NCI-H2029 (cell line): ENCODE measurements around the gene RAB27A.
"Not testable (repeated sequence)": the region's sequence is repeated elsewhere in the genome, so short reads cannot be mapped to it uniquely, and the experiment has no call there.

Experiments used
- DNase-seq: peaks from one replicate; lab custom pipeline; 2025; lab: John Stamatoyannopoulos, UW

RAB27A gene

DNA sequence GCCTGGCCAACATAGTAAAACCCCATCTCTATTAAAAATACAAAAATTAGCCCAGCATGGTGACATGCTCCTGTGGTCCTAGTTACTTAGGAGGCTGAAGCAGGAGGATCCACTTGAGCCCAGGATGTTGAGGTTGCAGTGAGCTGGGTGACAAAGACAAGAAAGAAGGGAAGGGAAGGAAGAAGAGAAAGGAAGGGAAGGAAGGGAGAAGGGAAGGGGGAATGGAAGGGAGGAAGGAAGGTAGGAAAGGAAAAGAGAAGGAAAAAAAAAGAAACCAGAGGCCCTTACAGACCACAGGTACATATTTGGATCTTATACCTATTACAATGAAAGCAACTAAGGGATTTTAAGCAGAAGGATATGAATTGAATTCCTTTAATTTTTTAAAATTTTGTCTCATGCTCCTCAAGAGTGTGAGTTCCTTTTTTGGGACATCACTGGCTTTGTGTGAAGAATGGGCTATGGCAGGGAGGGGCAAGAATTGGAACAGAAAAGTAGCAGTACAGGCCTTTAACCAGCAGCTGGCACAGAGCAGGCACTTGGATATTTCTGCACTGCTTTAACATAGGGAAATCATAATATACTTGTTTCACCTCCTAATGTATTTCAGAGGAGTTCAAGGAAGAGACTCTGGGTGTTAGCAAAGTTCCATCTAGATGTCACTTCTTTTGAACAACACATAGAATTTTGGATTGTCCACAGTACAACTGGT lies 7.9 kb downstream of the RAB27A start:
- no peak for DNase-seq

GRCh38 chr15:55280589-55280988 lies 9.0 kb downstream of the RAB27A start:
- not testable (repeated sequence) for DNase-seq

DNA sequence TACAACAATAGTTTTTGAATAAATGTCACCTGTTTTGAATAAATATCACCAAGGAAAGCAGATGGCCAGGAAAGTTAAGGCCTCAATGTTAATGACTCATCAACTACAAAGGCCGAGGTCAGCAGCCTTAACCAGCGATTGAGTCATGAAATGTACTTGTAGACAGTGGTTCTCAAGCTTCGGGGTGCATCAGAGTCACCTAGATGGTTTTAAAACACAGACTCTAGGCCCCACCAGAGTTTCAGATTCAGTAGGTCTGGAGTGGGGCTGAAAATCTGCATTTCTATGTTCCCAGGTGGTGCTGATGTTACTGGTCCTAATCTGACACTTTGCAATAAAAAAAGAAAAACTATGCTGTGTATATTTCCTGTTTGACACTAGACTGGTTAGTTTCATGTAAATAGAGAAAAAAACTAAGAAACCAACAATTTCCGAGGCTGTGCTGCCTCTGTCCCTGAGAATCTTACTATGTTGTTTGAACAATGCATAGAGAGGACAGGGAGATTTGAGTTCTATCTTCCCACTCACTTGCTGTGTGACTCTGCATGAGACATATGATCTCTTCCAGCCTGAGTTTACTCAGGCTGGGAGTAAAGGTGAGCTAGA lies 9.8 kb downstream of the RAB27A start:
- DNase-seq: no peak

DNA sequence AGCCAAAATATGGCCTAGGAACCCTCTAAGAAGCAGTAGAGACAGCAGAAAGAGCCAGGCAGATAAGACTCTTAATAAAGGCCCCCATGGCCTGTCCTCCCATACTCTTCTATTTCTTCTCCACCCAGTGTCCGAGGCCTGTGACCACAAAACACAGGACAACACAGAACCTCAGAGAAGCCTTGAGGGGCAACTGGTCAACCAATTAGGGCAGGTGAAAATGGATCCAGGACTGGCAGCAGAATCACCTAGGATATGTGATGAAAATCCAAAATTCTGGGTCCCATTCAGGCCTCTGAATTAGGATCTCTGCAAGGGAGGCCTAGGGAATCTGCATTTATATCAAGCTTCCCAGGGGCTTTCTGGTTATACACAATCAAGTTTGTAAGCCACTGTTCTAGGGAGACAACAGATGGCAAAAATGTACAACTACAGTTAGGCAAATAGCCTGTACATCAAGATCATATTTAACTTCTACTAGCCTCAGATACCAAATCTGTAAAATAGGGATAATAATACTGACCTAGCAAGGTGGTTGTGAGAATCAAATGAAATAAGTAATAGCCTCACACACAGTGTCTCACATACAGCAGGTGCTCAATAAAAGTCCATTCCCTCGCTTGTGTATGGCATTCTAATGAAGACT lies 10.4 kb downstream of the RAB27A start:
- no peak for DNase-seq

- no peak for DNase-seq
Measured at GRCh38 chr15:55277715-55278114, 11.9 kb downstream of the RAB27A start.

DNA sequence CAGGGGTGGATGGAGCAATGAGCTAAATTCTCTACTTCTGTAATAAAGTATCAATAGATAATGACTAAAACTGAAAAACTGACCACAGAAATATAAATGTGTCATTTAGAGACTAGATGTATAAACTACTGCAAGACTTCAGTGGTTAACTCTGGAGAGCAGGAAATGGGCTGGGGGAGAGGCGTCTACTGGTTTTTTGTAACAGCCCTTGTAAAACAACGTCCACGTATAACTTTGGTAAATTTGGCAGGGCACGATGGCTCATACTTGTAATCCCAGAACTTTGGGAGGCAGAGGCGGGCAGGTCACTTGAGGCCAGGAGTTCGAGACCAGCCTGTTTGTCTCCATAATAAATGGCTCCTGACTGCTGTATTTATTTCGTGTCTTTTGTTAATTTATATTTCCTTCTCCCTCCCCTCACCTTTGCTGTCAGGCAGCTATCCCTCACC lies 12.5 kb downstream of the RAB27A start:
- DNase-seq: no peak

DNA sequence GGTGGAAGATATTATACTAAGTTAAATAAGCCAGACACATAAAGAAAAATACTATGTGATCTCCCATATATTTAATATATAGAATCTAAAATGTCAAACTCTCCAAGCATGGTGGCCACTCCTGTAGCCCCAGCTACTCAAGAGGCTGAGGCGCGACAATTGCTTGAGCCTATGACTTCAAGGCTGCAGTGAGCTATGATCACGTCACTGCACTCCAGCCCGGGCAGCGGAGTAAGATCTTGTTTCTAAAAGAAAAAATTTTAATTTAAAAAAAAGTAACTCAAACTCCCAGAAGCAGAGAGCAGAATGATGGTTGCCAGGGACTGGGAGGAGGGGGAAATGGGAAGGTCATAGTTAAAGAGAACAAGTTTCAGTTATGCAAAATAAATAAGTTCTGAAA lies 13.3 kb downstream of the RAB27A start:
- no peak for DNase-seq

- DNase-seq: no peak
Measured at GRCh38 chr15:55270291-55270690, 19.3 kb downstream of the RAB27A start.

DNA sequence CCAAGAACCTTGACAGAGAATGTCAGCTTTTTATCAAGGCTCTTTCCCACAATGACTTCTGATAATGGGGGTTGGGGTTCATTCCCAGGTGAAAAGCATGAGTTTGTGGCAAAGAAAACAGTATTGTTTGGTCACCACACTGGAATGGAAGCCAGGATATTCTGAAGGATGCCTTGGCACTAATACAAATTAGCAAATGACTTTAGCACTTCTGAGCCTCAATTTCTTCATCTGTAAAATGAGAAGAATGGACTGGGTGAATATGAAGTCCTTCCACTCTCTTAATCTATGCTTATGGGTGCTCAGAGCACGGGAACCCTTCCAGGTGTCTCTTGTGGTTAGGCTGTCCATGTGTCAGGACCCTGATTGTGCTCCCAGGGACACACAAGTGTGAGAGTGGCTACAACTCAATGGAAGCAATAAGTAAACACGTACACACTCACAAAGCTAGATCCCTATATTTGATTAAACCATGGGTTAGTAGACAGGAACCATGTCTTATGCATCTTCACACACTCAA lies 21.4 kb downstream of the RAB27A start:
- no peak for DNase-seq

DNA sequence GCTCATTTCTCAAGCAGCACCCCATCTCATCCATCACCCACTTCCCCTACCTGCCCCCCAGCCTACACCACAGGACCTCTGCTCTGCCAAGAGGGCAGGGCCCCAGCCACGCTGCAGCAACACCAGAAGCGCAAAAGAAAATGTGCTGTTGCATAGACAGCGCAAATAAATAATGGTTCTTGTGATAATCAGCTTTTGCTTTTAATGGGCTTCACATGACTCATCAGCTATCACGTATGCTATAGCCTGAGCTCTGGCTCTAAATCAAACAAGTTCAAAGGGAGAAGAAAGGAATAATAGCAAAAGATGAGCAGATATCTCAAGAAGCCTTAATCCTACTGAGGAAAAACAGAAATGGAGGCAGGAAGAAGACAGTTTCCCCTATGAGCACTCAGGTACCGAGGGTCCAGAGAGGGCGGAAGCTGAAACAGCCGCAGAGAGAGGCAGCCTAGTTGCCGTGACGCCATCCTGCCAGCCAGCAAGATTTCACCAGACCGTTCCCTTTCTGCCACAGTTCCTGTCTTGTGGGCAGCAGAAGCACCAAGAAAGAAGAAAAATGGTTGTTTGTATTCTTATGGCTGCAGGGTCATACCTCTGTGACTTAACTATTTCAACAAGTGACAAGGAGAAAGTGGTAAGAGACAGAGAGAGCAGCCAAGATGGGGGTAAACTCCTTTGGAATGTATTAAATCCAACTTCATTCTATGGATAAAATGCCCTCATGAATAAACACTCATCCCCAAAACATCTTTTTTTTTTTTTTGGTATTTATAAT lies 22.0 kb downstream of the RAB27A start:
- no peak for DNase-seq

DNA sequence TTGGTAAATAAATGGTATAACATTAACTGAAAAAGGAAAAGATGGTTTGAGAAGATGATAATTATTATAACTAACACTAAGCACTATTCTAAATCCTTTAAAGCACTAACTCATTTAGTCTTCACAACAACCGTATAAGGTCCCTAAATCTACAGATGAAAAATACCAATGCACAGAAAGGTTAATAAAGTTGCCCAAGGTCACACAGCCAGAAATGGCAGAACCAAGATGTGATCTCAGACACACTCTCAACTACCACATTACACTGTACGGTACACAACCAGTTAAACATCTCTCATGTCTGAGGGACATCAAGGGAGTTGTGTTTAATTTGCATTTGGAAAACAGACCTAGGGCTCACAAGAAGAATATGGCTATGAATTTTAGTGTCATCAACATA lies 23.1 kb downstream of the RAB27A start:
- DNase-seq: no peak

DNA sequence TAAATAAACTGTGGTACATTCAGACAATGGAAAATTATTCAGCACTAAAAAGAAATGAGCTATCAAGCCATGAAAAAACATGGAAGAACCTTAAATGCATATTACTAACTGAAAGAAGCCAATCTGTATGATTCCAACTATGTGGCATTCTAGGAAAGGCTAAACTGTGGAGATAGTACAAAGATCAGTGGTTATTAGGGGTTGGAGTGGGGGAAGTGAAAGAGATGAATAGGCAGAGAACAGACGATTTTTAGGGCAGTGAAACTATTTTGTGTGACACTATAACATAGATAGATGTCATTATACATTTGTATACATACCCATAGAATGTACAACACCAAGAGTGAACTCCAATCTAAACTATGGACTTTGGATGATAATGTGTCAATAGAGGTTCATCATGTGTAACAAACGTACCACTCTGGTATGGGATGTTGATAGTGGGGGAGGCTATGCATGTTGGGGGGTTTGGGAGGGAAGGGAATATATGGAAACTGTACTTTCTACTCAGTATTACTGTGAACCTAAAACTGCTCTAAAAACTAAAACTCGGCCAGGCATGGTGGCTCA lies 29.0 kb downstream of the RAB27A start:
- DNase-seq: no peak

DNA sequence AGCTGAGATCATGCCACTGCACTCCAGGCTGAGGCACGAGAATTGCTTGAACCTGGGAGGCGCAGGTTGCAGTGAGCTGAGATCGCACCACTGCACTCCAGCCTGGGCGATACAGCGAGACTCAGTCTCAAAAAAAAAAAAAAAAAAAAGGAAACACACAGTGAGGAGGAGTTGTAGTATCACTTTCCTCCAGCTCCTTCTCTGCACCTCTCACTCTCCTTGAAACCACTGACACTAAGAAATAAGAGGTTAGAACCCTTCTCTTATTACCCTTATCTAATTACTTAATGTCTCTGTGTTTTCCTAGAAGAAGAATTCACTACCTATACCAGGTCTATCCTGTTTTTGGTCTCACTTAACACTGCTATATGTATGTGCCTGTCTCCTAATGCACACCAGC lies 31.7 kb downstream of the RAB27A start:
- no peak for DNase-seq

- DNase-seq: no peak
Measured at GRCh38 chr15:55257012-55257670, 32.5 kb downstream of the RAB27A start.

GRCh38 chr15:55256281-55257011 lies 33.2 kb downstream of the RAB27A start:
- no peak for DNase-seq

DNA sequence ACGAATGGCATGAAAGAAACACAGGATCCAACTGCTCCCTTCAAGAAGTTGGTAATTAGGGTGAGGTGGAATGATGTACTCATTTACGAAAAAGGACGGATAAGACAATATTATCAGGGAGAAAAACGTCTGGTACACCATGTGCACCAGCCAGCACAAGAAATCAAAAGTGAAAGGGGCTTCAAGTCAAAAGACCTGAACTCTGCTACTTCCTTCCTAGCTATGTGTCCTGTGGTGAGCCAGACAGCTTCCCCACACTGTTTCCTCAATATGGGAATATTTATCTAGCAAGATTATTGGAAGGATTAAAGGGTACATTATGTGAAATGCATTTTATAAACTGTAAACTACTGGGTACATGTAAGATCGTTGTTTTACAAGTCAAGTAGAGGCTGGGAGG lies 33.9 kb downstream of the RAB27A start:
- DNase-seq: no peak

- DNase-seq: no peak
Measured at GRCh38 chr15:55254916-55255679, 34.5 kb downstream of the RAB27A start.

- DNase-seq: no peak
Measured at GRCh38 chr15:55253580-55253979, 36.0 kb downstream of the RAB27A start.

DNA sequence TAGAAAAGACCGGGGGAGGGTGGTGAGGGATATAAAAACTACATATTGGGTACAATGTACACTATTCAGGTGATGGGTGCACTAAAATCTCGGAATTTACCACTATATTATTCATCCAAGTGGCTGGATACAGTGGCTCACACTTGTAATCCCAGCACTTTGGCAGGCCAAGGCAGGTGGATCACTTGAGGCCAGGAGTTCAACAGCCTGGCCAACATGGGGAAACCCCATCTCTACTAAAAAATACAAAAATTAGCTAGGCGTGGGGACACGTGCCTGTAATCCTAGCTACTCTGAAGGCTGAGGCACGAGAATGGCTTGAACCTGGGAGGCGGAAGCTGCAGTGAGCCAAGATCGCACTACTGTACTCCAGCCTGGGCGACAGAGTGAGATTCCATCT lies 37.4 kb downstream of the RAB27A start:
- DNase-seq: not testable (repeated sequence)

DNA sequence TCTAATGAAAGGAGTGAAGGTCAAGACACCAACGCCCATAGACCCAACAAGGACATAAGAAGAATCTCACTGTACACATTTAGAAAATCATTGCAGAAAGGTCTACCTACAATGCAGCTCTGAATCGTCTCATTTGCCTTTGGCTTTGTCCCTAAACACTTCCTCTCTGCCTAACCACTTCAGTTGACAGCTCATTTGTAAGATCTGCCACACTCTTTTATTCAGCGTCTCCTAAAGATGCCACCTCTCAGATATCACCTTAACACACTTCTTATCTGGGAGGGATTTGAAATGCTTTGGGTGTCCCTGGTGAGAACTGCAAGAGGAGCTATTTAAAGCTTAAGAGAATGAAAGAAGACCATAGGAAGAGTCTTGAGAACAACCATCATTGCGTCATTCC lies 38.7 kb downstream of the RAB27A start:
- no peak for DNase-seq
